ENCODE results near the gene JCAD. TPM values are rescaled to one million over a fixed set of nuclear protein-coding genes. Genes with fewer than 3 reads are reported as not detected.

JCAD gene
- polyA plus RNA-seq, 1 donor from 2014 or later: 2.3 TPM

DNA sequence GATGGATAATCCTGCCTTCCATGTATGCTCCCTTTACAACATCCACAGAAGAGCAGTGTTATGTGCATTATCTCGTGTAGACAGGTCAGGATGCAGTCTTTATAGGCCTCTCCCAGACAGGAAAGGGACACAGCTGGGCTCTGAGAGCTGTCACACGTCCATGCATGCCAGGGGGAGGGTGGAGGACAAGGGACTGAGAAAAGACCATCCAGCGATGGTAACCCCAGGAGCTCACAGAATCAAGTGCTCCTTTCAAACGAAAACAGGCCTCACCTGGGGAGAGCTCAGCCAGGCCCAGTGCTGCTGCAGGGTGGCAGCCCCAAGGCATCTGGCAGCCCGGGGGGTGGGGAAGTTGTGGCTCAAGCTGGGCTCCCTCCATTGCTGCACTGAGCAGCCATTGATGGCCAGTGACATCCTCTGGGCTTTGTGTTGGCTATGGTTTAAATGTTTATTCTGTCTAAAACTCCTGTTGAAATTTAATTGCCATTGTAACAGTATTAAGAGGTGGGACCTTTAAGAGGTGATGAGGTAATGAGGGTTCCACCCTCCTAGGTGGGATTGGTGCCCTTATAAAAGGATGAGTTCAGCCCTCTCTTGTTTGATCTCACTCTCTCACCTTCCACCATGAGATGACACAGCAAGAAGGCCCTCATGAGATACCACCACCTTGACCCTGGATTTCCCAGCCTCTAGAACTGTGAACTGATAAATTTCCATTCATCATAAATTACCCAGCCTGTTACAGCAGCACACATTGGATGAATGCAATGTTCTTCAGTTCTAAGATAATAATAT, 15.7 kb downstream of the JCAD start:
- H3K4me2 ChIP-seq (ENCODE audit: low read length): no peak overlapping the region
- no peak overlapping the region for H2AFZ ChIP-seq (ENCODE audit: low read depth, low read length)
- H3K27ac ChIP-seq (ENCODE audit: low read length): no peak overlapping the region
- H3K4me3 ChIP-seq (ENCODE audit: low read length): no peak overlapping the region
- no peaks in the 10 kb centered on the region for H3K36me3 ChIP-seq (ENCODE audit: insufficient read depth, low read length)
- no peaks in the 10 kb centered on the region for H3K79me2 ChIP-seq (replicated peaks; ENCODE audit: insufficient read depth, low read length)
- H3K9me3 ChIP-seq (ENCODE audit: low read length): no peaks in the 10 kb centered on the region
- no peaks in the 10 kb centered on the region for H4K20me1 ChIP-seq (ENCODE audit: insufficient read depth)
- H3F3A ChIP-seq (ENCODE audit: insufficient read depth, low read length, poor library complexity, severe bottlenecking): no peaks in the 10 kb centered on the region
- H3K27me3 ChIP-seq (ENCODE audit: insufficient read depth, low read depth, low read length): no peaks in the 10 kb centered on the region
- no peak overlapping the region for H3K9ac ChIP-seq (ENCODE audit: low read length)
- H3K9me2 ChIP-seq (ENCODE audit: insufficient read depth, low read length): no peaks in the 10 kb centered on the region
- TF ChIP-seq RAD21 (conservative IDR thresholded peaks at IDR 0.05): no peak
- TF ChIP-seq SMC3 (conservative IDR thresholded peaks at IDR 0.05; ENCODE audit: poor library complexity): no peak
- TF ChIP-seq MXI1 (conservative IDR thresholded peaks at IDR 0.05; ENCODE audit: poor library complexity, severe bottlenecking): no peak
- no peak for TF ChIP-seq EZH2 (IDR thresholded peaks at IDR 0.05; ENCODE audit: borderline replicate concordance, insufficient read depth, low read length, poor library complexity, severe bottlenecking)

DNA sequence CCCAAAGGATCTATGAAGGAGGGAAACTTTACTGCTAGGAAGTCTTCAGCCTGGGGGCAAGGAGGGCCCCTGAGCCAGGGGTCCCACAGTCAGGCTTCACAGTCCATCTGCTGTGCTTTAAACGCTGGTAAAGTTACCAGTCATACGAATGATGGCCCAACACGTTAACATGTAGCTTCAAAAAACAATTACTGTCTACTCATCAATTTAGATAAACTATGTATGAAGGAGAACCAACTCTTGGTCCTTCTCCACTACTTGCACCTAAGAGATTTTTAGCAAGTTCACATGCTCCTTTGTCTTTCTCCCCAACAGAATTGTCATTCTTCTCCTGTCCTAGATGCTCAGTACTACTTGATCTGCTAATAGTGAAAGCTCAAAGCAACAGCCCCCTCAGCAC, 16.6 kb downstream of the JCAD start:
- no peak overlapping the region for H3K9ac ChIP-seq (ENCODE audit: low read length)
- no peaks in the 10 kb centered on the region for H3K27me3 ChIP-seq (ENCODE audit: insufficient read depth, low read depth, low read length)
- no peaks in the 10 kb centered on the region for H3K9me2 ChIP-seq (ENCODE audit: insufficient read depth, low read length)
- H3K9me3 ChIP-seq (ENCODE audit: low read length): no peaks in the 10 kb centered on the region
- H3K4me2 ChIP-seq (ENCODE audit: low read length): no peak overlapping the region
- H3K27ac ChIP-seq (ENCODE audit: low read length): no peak overlapping the region
- H2AFZ ChIP-seq (ENCODE audit: low read depth, low read length): no peak overlapping the region
- no peaks in the 10 kb centered on the region for H3K36me3 ChIP-seq (ENCODE audit: insufficient read depth, low read length)
- H3F3A ChIP-seq (ENCODE audit: insufficient read depth, low read length, poor library complexity, severe bottlenecking): no peaks in the 10 kb centered on the region
- H4K20me1 ChIP-seq (ENCODE audit: insufficient read depth): no peaks in the 10 kb centered on the region
- TF ChIP-seq, protein P1, sequence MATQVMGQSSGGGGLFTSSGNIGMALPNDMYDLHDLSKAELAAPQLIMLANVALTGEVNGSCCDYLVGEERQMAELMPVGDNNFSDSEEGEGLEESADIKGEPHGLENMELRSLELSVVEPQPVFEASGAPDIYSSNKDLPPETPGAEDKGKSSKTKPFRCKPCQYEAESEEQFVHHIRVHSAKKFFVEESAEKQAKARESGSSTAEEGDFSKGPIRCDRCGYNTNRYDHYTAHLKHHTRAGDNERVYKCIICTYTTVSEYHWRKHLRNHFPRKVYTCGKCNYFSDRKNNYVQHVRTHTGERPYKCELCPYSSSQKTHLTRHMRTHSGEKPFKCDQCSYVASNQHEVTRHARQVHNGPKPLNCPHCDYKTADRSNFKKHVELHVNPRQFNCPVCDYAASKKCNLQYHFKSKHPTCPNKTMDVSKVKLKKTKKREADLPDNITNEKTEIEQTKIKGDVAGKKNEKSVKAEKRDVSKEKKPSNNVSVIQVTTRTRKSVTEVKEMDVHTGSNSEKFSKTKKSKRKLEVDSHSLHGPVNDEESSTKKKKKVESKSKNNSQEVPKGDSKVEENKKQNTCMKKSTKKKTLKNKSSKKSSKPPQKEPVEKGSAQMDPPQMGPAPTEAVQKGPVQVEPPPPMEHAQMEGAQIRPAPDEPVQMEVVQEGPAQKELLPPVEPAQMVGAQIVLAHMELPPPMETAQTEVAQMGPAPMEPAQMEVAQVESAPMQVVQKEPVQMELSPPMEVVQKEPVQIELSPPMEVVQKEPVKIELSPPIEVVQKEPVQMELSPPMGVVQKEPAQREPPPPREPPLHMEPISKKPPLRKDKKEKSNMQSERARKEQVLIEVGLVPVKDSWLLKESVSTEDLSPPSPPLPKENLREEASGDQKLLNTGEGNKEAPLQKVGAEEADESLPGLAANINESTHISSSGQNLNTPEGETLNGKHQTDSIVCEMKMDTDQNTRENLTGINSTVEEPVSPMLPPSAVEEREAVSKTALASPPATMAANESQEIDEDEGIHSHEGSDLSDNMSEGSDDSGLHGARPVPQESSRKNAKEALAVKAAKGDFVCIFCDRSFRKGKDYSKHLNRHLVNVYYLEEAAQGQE (IDR thresholded peaks at IDR 0.05; ENCODE audit: borderline replicate concordance): no peak
- H3K4me3 ChIP-seq (ENCODE audit: low read length): no peak overlapping the region
- H3K79me2 ChIP-seq (replicated peaks; ENCODE audit: insufficient read depth, low read length): no peaks in the 10 kb centered on the region

DNA sequence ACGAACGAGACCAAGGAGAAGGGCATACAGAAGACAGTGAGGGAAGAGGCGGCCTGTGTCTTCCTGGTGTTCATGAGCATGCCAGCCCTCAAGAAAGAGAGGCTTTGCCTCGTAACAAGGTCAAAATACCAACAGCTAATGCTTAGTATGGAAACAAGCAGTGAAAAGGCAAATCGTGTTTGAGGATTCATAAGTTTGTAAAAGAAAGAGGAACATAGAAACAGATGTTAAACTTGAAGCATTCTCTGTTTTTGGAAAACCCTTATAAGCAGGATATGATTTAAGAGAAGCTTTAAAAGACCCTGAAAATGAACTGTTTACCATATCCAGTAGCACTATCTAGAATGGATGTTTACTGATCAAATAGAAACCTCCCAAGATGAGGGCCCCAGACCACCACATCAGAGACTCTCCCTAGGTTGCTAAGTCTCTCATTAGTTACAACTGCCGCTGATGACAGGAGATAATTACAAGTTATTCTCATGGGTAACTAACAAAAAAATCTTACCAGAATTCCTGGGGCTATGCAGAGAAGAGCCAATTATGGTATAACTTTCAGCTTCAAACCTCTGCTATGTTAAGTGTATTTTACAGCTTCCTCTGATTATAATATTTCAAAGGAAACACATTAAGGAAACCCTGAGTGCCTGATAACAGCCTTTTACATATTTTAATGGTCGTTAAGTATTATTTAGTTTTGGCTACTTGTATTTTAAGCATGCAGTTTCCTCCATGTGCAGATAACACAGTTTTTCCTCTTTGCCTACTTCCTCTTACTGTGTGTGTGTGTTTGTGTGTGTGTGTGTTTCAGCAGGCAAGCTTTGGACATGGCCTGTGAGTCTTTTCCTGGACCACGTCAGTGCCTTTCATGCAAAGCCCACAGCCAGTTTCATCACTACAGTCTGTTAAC, 17.9 kb downstream of the JCAD start:
- Histone ChIP-seq H3K9ac (ENCODE audit: low read length) (no peak overlapping the region), H3K27me3 (ENCODE audit: insufficient read depth, low read depth, low read length) (no peaks in the 10 kb centered on the region), H3K9me3 (ENCODE audit: low read length) (no peaks in the 10 kb centered on the region), H3K36me3 (ENCODE audit: insufficient read depth, low read length) (no peaks in the 10 kb centered on the region), H3K27ac (ENCODE audit: low read length) (no peak overlapping the region), H4K20me1 (ENCODE audit: insufficient read depth) (no peaks in the 10 kb centered on the region), H3K4me3 (ENCODE audit: low read length) (no peak overlapping the region), H3K9me2 (ENCODE audit: insufficient read depth, low read length) (no peaks in the 10 kb centered on the region), H2AFZ (ENCODE audit: low read depth, low read length) (no peak overlapping the region), H3F3A (ENCODE audit: insufficient read depth, low read length, poor library complexity, severe bottlenecking) (no peaks in the 10 kb centered on the region), H3K4me2 (ENCODE audit: low read length) (no peak overlapping the region), H3K79me2 (replicated peaks; ENCODE audit: insufficient read depth, low read length) (no peaks in the 10 kb centered on the region)
- no peak for TF ChIP-seq EZH2 (IDR thresholded peaks at IDR 0.05; ENCODE audit: borderline replicate concordance, insufficient read depth, low read length, poor library complexity, severe bottlenecking)
- TF ChIP-seq TAF1 (IDR thresholded peaks at IDR 0.05; ENCODE audit: low read depth): no peak
- TF ChIP-seq, protein P2, sequence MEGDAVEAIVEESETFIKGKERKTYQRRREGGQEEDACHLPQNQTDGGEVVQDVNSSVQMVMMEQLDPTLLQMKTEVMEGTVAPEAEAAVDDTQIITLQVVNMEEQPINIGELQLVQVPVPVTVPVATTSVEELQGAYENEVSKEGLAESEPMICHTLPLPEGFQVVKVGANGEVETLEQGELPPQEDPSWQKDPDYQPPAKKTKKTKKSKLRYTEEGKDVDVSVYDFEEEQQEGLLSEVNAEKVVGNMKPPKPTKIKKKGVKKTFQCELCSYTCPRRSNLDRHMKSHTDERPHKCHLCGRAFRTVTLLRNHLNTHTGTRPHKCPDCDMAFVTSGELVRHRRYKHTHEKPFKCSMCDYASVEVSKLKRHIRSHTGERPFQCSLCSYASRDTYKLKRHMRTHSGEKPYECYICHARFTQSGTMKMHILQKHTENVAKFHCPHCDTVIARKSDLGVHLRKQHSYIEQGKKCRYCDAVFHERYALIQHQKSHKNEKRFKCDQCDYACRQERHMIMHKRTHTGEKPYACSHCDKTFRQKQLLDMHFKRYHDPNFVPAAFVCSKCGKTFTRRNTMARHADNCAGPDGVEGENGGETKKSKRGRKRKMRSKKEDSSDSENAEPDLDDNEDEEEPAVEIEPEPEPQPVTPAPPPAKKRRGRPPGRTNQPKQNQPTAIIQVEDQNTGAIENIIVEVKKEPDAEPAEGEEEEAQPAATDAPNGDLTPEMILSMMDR (IDR thresholded peaks at IDR 0.05; ENCODE audit: poor library complexity, severe bottlenecking): no peak
- TF ChIP-seq MXI1 (conservative IDR thresholded peaks at IDR 0.05; ENCODE audit: poor library complexity, severe bottlenecking): no peak
- TF ChIP-seq EP300 (conservative IDR thresholded peaks at IDR 0.05; ENCODE audit: poor library complexity, severe bottlenecking): no peak
- no peak for TF ChIP-seq POLR2AphosphoS5 (IDR thresholded peaks at IDR 0.05)
- no peak for TF ChIP-seq SMC3 (conservative IDR thresholded peaks at IDR 0.05; ENCODE audit: poor library complexity)
- no peak for TF ChIP-seq RAD21 (conservative IDR thresholded peaks at IDR 0.05)
- TF ChIP-seq, protein P1 (IDR thresholded peaks at IDR 0.05; ENCODE audit: borderline replicate concordance): no peak
